AG04450 (cell line): ENCODE results near the gene XRCC4. TPM values are rescaled to one million over a fixed set of nuclear protein-coding genes. Genes with fewer than 3 reads are reported as not detected.
"Not testable (repeated sequence)": the region's sequence is repeated elsewhere in the genome, so short reads cannot be mapped to it uniquely, and the experiment has no call there.

Experiments used
- CTCF ChIA-PET: fragments of 300-600, 350-600 bp; formaldehyde crosslinking; extraction: SDS; loops from one replicate; lab custom pipeline; 2022; ENCODE audit warnings: antibody characterized with exemption, inconsistent platforms; lab: Charles Lee
- POLR2A ChIA-PET: fragments of 350-600 bp; formaldehyde crosslinking; extraction: SDS; loops from one replicate; lab custom pipeline; 2021; ENCODE audit warnings: antibody characterized with exemption, inconsistent platforms; lab: Yijun Ruan, JAX
- DNase-seq: peaks from one replicate; pipeline ENCODE4 v3.0.0-alpha.2; 2011; ENCODE audit warnings: low read depth, low spot score
- H3K27ac ChIP-seq: one replicate; pipeline ENCODE4 v1.5.1; 2012; ENCODE audit warnings: low read depth, low read length, control low read depth
- H3K27me3 ChIP-seq: one replicate; pipeline ENCODE4 v1.6.0; 2012; ENCODE audit warnings: low read length; ENCODE audit not compliant: control insufficient read depth, insufficient read depth
- H3K4me3 ChIP-seq: 2 replicates; pipeline ENCODE4 v1.5.1; 2011; ENCODE audit warnings: mild to moderate bottlenecking, low read depth, low read length, control low read depth
- H3K9me3 ChIP-seq: 2 replicates; pipeline ENCODE4 v1.5.1; 2012; ENCODE audit warnings: low read length; ENCODE audit not compliant: control insufficient read depth, insufficient read depth
- polyA plus RNA-seq: library from polyadenylated mRNA; depleted of rRNA; stranded (reverse); fragments of >200 nt; gene quantifications from 2 replicates; pipeline ENCODE4 v1.2.3, GENCODE V29; 2011
- TF ChIP-seq, protein P1 (sequence below): IDR thresholded peaks from 2 replicates; pipeline ENCODE4 v1.5.1; 2011; ENCODE audit warnings: low read depth, low read length, control low read depth, inconsistent platforms

Gene XRCC4
- polyA plus RNA-seq, 1 experiment: 4.2 TPM

DNA sequence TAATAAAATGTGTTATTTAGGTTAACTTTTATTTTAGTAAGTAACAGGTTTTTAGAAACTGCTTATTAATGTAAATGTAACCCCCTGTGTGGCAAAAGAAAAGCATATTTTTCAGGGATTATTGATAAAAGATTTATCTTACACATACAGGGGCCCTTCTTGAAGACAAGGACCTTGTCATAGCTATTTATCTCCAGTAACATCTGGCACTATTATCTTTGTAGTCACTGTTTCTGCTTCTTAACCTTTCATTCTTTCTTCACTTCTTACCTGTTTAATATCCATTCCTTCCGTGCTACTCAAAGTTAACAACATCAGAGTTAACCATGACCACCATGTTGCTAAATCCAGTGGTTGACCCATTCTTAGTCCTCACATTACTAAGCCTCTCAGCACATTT, 276.4 kb downstream of the XRCC4 start:
- Histone ChIP-seq H3K9me3 (no peaks in the 10 kb centered on the region), H3K27me3 (no peaks in the 10 kb centered on the region), H3K4me3 (no peak overlapping the region), H3K27ac (no peak overlapping the region)
- TF ChIP-seq, protein P1, sequence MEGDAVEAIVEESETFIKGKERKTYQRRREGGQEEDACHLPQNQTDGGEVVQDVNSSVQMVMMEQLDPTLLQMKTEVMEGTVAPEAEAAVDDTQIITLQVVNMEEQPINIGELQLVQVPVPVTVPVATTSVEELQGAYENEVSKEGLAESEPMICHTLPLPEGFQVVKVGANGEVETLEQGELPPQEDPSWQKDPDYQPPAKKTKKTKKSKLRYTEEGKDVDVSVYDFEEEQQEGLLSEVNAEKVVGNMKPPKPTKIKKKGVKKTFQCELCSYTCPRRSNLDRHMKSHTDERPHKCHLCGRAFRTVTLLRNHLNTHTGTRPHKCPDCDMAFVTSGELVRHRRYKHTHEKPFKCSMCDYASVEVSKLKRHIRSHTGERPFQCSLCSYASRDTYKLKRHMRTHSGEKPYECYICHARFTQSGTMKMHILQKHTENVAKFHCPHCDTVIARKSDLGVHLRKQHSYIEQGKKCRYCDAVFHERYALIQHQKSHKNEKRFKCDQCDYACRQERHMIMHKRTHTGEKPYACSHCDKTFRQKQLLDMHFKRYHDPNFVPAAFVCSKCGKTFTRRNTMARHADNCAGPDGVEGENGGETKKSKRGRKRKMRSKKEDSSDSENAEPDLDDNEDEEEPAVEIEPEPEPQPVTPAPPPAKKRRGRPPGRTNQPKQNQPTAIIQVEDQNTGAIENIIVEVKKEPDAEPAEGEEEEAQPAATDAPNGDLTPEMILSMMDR: no peak
- ChIA-PET POLR2A (no interaction called here), CTCF (no interaction called here)
- no peak for DNase-seq

DNA sequence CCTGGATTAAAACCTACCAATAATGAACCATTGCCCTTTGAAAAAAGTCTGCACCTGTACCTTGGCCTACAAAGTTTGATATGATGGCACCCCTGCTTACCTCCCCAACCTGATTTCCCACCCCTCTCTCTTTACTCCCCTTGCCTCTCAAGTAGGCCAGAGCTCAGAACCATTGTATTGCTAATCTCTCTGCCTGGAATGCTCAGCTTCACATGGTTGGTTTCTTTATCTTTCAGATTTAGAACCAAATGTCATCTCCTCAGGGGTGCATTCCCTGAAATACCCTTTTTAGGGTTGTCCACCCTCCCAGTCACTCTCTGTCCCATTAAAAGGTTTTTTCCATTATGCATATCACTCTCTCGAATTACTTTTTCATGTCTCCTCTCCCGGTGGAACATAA, 277.6 kb downstream of the XRCC4 start:
- TF ChIP-seq, protein P1: no peak
- DNase-seq: no peak
- H3K4me3 ChIP-seq: no peak overlapping the region
- POLR2A ChIA-PET: no interaction called here
- CTCF ChIA-PET: no interaction called here
- no peak overlapping the region for H3K27ac ChIP-seq
- no peaks in the 10 kb centered on the region for H3K27me3 ChIP-seq
- H3K9me3 ChIP-seq: no peaks in the 10 kb centered on the region

DNA sequence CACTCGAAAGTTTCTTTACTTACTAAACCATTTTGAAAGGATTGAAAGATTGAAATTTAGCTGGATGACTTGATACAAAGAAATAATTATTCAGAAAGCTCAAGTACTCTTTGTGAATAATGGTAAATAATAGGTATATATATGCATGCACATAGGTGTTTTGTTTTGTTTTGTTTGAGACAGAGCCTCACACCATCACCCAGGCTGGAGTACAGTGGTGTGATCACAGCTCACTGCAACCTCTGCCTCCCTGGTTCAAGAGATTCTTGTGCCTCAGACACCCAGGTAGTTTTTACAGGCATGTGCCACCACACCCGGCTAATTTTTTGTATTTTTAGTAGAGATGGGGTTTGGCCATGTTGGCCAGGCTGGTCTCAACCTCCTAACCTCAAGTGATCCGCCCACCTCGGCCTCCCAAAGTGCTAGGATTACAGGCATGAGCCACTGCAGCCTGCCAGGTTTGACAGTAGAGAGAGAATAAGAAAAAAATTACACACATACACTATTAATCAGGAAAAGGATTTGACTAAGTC, 278.2 kb downstream of the XRCC4 start:
- POLR2A ChIA-PET, H3K4me3 ChIP-seq, H3K27me3 ChIP-seq, DNase-seq, H3K27ac ChIP-seq, CTCF ChIA-PET, H3K9me3 ChIP-seq: not testable (repeated sequence)

DNA sequence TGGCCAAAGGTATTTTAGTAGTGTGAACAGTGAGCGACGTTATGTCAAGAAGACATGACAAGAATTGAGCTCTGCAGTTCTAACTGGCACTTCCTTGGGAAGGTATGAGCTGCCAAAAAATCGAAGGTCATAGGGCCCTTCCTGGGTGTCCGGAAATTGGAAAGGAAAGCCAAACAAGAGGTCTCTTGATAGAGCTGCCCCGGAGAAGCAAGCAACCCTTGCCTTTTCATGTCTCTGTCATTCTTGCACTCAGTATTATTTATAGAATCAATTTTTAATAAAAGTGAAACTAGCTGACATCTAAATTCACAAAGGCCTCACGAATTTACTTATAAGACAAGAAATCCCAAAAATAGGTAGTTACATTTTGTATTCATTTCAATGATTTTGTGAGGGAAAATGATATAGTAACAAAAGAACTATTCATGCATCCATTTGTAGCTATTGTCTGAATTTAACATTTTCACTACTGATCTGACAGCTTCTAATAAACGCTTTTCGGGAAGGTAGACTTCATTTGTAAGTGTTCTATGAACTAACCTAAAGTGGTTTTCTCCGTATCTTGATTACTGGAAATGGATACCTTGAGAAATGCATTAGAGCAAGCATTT, 280.4 kb downstream of the XRCC4 start:
- H3K4me3 ChIP-seq: no peak overlapping the region
- POLR2A ChIA-PET: no interaction called here

DNA sequence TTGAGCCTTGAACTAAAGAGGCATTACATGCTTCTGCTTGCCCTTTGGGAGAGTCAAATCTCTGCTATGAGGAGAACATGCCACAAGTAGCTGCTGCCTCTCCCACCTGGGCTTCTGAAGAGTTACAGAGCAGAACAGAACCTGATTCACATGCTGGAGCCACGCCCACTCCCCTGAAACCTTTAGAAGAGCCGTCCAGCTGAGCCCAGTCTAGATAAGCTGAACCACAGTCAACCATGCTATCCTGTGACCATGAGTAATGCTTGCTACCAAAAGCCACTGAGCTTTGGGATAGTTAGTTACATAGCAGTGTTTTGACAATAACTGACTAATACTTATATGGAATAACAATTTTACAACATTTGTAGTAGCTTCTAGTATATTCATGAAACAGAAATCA, 283.2 kb downstream of the XRCC4 start:
- Histone ChIP-seq H3K9me3 (no peaks in the 10 kb centered on the region; the same call in 1 of the 2 replicates), H3K27ac (no peak overlapping the region), H3K27me3 (no peaks in the 10 kb centered on the region), H3K4me3 (no peak overlapping the region)
- ChIA-PET POLR2A (no interaction called here), CTCF (no interaction called here)
- no peak for DNase-seq
- TF ChIP-seq, protein P1: no peak

More for the DNA sequence above, 280.4 kb downstream of the XRCC4 start:
- Histone ChIP-seq H3K27me3 (no peaks in the 10 kb centered on the region), H3K9me3 (no peaks in the 10 kb centered on the region; the same call in 1 of the 2 replicates), H3K27ac (no peak overlapping the region)
- CTCF ChIA-PET: no interaction called here
- TF ChIP-seq, protein P1: no peak
- DNase-seq: no peak
